ENCODE data around the gene CDK9.
"Not testable (repeated sequence)": the region's sequence is repeated elsewhere in the genome, so short reads cannot be mapped to it uniquely, and the experiment has no call there.

Gene CDK9

GRCh38 chr9:127785933-127786772 lies at the start of gene CDK9:
Gene CDK9 (plus strand): TSS chr9:127786034. CDS start chr9:127786149, 115 bp downstream.
- peak; percentile 90 for DNase-seq (ENCODE audit: low spot score)

GRCh38 chr9:127738666-127739065 lies 47.2 kb upstream of the CDK9 start:
- no peak for DNase-seq (ENCODE audit: low spot score)

- DNase-seq (ENCODE audit: low spot score), result no peak
Measured at GRCh38 chr9:127739614-127740330, 46.1 kb upstream of the CDK9 start.

- no peak for DNase-seq (ENCODE audit: low spot score)
Measured at GRCh38 chr9:127741831-127742434, 43.9 kb upstream of the CDK9 start.

- DNase-seq (ENCODE audit: low spot score), result no peak
Measured at GRCh38 chr9:127742435-127743088, 43.3 kb upstream of the CDK9 start.

- DNase-seq (ENCODE audit: low spot score), result no peak
Measured at GRCh38 chr9:127744398-127745110, 41.3 kb upstream of the CDK9 start.

GRCh38 chr9:127746959-127747569 lies 38.8 kb upstream of the CDK9 start:
- DNase-seq (ENCODE audit: low spot score), result no peak

GRCh38 chr9:127749090-127749787 lies 36.6 kb upstream of the CDK9 start:
- DNase-seq (ENCODE audit: low spot score), result no peak

GRCh38 chr9:127751269-127752054 lies 34.4 kb upstream of the CDK9 start:
- DNase-seq (ENCODE audit: low spot score), result no peak

- no peak for DNase-seq (ENCODE audit: low spot score)
Measured at GRCh38 chr9:127753148-127753547, 32.7 kb upstream of the CDK9 start.

GRCh38 chr9:127753622-127754021 lies 32.2 kb upstream of the CDK9 start:
- no peak for DNase-seq (ENCODE audit: low spot score)

GRCh38 chr9:127754099-127755060 lies 31.5 kb upstream of the CDK9 start:
- no peak for DNase-seq (ENCODE audit: low spot score)

- no peak for DNase-seq (ENCODE audit: low spot score)
Measured at GRCh38 chr9:127755061-127756060, 30.5 kb upstream of the CDK9 start.

- DNase-seq (ENCODE audit: low spot score), result no peak
Measured at GRCh38 chr9:127756233-127756632, 29.6 kb upstream of the CDK9 start.

- not testable (repeated sequence) for DNase-seq (ENCODE audit: low spot score)
Measured at GRCh38 chr9:127756776-127757175, 29.1 kb upstream of the CDK9 start.

GRCh38 chr9:127758843-127759242 lies 27.0 kb upstream of the CDK9 start:
- no peak for DNase-seq (ENCODE audit: low spot score)

GRCh38 chr9:127761061-127761460 lies 24.8 kb upstream of the CDK9 start:
- no peak for DNase-seq (ENCODE audit: low spot score)
